ENCODE data around the gene IL22.
A peak's percentile ranks its signal among the peaks of the same experiment; 100 is the strongest.

IL22 gene

DNA sequence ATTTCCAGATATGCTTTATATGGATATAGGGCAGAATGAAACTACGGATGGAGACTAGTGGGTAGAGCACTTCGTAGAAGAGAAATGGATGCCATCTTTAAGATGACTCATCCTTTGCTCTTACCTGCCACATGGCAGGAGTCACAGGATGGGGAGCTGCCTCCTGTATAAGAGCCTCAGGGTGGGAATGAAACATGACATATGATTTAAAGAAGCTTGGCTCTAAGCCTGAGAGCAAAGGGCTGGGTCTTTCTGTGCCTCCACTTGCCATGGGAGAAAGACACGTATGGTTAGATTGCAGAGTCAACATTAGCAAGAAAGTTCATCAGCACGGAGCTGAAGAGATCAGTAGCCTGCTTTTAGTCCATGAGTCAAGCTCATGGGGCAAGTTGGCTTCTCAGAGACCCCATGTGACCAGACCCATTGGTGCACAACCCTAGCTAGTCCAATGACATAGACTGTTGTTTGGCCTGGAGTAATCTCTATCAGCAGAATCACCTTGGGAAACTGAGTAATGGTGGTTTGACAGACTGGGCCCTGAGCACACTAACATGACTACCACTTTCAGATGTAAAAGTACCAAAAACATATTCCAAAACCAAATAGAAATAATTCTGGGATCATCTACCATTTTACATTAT lies 38.1 kb upstream of the IL22 start:
- H3K4me1 ChIP-seq (ENCODE audit: insufficient read depth, poor library complexity, severe bottlenecking): peaks cover 6% of the 10 kb centered on the region
- ATAC-seq (ENCODE audit: low read depth) (peak; percentile 57), DNase-seq (ENCODE audit: low spot score) (no peak)
- H3K9me3 ChIP-seq (ENCODE audit: severe bottlenecking): no peaks in the 10 kb centered on the region
- peaks cover 14% of the 10 kb centered on the region for H3K36me3 ChIP-seq (ENCODE audit: low read depth)
- TF ChIP-seq, protein P1, sequence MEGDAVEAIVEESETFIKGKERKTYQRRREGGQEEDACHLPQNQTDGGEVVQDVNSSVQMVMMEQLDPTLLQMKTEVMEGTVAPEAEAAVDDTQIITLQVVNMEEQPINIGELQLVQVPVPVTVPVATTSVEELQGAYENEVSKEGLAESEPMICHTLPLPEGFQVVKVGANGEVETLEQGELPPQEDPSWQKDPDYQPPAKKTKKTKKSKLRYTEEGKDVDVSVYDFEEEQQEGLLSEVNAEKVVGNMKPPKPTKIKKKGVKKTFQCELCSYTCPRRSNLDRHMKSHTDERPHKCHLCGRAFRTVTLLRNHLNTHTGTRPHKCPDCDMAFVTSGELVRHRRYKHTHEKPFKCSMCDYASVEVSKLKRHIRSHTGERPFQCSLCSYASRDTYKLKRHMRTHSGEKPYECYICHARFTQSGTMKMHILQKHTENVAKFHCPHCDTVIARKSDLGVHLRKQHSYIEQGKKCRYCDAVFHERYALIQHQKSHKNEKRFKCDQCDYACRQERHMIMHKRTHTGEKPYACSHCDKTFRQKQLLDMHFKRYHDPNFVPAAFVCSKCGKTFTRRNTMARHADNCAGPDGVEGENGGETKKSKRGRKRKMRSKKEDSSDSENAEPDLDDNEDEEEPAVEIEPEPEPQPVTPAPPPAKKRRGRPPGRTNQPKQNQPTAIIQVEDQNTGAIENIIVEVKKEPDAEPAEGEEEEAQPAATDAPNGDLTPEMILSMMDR (IDR thresholded peaks at IDR 0.05; ENCODE audit: poor library complexity, severe bottlenecking): no peak
- H3K27me3 ChIP-seq (ENCODE audit: insufficient read depth, poor library complexity, severe bottlenecking): no peaks in the 10 kb centered on the region
- H3K27ac ChIP-seq (ENCODE audit: poor library complexity, severe bottlenecking): no peak overlapping the region
- H3K4me3 ChIP-seq (ENCODE audit: severe bottlenecking): no peak overlapping the region

- DNase-seq (ENCODE audit: low spot score): no peak
- Histone ChIP-seq H3K27ac (ENCODE audit: poor library complexity, severe bottlenecking) (no peak overlapping the region), H3K4me1 (ENCODE audit: insufficient read depth, poor library complexity, severe bottlenecking) (peaks cover 6% of the 10 kb centered on the region), H3K27me3 (ENCODE audit: insufficient read depth, poor library complexity, severe bottlenecking) (no peaks in the 10 kb centered on the region), H3K36me3 (ENCODE audit: low read depth) (peaks cover 8% of the 10 kb centered on the region), H3K9me3 (ENCODE audit: severe bottlenecking) (no peaks in the 10 kb centered on the region), H3K4me3 (ENCODE audit: severe bottlenecking) (no peak overlapping the region)
- TF ChIP-seq, protein P1 (IDR thresholded peaks at IDR 0.05; ENCODE audit: poor library complexity, severe bottlenecking): no peak
- no peak for ATAC-seq (ENCODE audit: low read depth)
Measured at GRCh38 chr12:68290126-68290525, 36.7 kb upstream of the IL22 start.

GRCh38 chr12:68287106-68287505 lies 33.7 kb upstream of the IL22 start:
- ATAC-seq (ENCODE audit: low read depth) (no peak), DNase-seq (ENCODE audit: low spot score) (no peak)
- Histone ChIP-seq H3K27me3 (ENCODE audit: insufficient read depth, poor library complexity, severe bottlenecking) (no peaks in the 10 kb centered on the region), H3K4me1 (ENCODE audit: insufficient read depth, poor library complexity, severe bottlenecking) (peaks cover 6% of the 10 kb centered on the region), H3K4me3 (ENCODE audit: severe bottlenecking) (no peak overlapping the region), H3K36me3 (ENCODE audit: low read depth) (no peaks in the 10 kb centered on the region), H3K9me3 (ENCODE audit: severe bottlenecking) (no peaks in the 10 kb centered on the region), H3K27ac (ENCODE audit: poor library complexity, severe bottlenecking) (no peak overlapping the region)
- TF ChIP-seq, protein P1 (IDR thresholded peaks at IDR 0.05; ENCODE audit: poor library complexity, severe bottlenecking): no peak

DNA sequence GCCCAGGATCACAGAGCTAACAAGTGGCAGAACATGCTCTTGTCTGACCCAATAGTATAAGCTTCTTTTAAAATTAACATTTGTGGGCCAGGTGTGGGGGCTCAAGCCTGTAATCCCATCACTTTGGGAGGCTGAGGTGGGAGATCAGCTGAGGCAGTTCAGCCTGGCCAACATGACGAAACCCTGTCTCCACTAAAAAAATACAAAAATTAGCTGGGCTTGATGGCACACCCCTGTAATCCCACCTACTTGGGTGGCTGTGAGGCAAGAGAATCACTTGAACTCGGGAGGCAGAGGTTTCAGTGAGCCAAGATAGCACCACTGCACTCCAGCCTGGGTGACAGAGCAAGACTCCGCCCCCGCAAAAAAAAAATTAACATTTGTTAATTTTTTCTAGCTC lies 33.0 kb upstream of the IL22 start:
- DNase-seq (ENCODE audit: low spot score) (no peak), ATAC-seq (ENCODE audit: low read depth) (no peak)
- H3K4me1 ChIP-seq (ENCODE audit: insufficient read depth, poor library complexity, severe bottlenecking): peaks cover 3% of the 10 kb centered on the region
- H3K27me3 ChIP-seq (ENCODE audit: insufficient read depth, poor library complexity, severe bottlenecking): no peaks in the 10 kb centered on the region
- no peak overlapping the region for H3K4me3 ChIP-seq (ENCODE audit: severe bottlenecking)
- no peaks in the 10 kb centered on the region for H3K9me3 ChIP-seq (ENCODE audit: severe bottlenecking)
- H3K27ac ChIP-seq (ENCODE audit: poor library complexity, severe bottlenecking): no peak overlapping the region
- TF ChIP-seq, protein P1 (IDR thresholded peaks at IDR 0.05; ENCODE audit: poor library complexity, severe bottlenecking): no peak
- H3K36me3 ChIP-seq (ENCODE audit: low read depth): no peaks in the 10 kb centered on the region

DNA sequence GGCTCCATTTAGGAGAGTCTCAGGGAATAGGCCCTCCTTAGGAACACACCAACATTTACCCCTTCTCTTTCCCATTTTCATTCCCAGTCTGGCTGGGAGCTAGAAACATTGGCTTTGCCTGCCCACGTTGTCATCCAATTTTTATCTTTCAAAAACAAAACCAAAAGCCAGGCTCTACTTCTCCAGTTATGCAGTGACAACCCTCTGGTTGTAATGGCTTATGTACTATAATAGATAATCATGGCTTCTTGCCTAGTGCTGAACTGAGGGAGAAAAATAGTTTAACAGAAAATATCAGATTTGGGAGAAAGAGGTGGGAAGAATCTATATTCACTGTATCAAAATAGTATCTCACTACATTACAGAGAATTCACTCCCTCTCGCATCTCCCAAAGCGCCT lies 32.1 kb upstream of the IL22 start:
- ATAC-seq (ENCODE audit: low read depth) (no peak), DNase-seq (ENCODE audit: low spot score) (no peak)
- TF ChIP-seq, protein P1 (IDR thresholded peaks at IDR 0.05; ENCODE audit: poor library complexity, severe bottlenecking): no peak
- Histone ChIP-seq H3K27ac (ENCODE audit: poor library complexity, severe bottlenecking) (no peak overlapping the region), H3K36me3 (ENCODE audit: low read depth) (no peaks in the 10 kb centered on the region), H3K9me3 (ENCODE audit: severe bottlenecking) (no peaks in the 10 kb centered on the region), H3K4me1 (ENCODE audit: insufficient read depth, poor library complexity, severe bottlenecking) (no peaks in the 10 kb centered on the region), H3K4me3 (ENCODE audit: severe bottlenecking) (no peak overlapping the region), H3K27me3 (ENCODE audit: insufficient read depth, poor library complexity, severe bottlenecking) (no peaks in the 10 kb centered on the region)

Data from RWPE2 (cell line).